GM19023 (cell line): ENCODE measurements around the gene DLGAP1.

Source experiments
- ATAC-seq: cut with Tn5 transposase; IDR thresholded peaks from one replicate; pipeline ENCODE4 v1.9.1; 2021; ENCODE audit warnings: mild to moderate bottlenecking, moderate library complexity; ENCODE audit not compliant: unreplicated experiment

The DLGAP1 gene

DNA sequence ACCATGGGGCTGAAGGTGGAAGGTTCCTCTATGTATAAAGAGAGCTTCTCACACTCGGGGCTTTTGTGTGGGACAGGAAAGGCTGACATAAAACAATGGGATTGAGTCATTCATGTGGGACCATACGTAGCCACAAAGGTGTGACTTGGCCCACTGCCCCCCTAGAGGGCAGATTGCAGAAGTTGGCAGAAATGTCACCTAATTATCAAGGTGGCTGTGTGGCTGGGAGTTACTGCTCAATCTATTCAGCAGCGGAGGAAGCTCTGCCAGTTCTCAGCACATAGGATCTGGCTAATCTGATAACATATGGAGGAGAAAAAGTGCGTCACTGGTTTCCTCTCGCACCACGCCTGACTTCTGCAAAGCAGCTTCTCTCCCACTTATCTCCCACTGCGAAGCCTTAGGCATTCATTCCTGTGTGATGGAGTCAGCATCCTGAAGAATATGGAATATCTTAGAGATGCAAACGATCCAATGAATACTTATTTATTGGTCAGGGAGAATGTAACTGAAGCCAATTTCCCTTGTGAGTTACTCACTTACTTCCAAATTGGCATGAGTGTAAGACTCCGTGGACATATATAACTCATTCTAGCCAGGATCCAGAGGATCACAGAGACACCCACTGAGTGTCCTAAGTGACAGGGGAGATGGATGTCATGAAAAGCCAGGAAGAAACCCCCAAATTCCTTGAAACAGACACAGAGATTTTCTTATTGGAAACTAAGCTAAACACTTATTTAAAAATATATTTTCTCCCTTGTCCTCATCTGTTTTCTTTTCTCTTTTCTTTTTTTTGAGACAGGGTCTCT is 660.4 kb downstream of the DLGAP1 start:
- ATAC-seq: no peak

DNA sequence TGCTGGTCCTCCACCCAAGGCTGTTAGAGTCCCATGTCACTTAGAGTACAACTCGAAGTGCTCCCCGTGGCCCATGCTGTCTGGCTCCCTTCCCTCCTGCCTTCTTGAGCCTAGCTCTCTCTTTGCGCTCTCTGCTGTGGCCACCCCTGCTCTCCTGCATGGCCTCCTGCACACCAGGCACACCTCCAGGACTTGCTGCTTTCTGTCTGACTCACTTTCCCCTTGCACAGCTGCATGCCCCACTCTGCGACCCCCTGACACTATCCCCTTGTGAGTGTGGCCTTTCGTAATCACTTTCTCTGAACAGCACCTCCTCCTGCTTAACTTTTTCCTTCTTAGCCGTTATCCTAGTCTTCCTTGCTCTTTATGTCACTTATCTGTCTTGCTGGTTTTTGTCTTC is 661.6 kb downstream of the DLGAP1 start:
- ATAC-seq: no peak

DNA sequence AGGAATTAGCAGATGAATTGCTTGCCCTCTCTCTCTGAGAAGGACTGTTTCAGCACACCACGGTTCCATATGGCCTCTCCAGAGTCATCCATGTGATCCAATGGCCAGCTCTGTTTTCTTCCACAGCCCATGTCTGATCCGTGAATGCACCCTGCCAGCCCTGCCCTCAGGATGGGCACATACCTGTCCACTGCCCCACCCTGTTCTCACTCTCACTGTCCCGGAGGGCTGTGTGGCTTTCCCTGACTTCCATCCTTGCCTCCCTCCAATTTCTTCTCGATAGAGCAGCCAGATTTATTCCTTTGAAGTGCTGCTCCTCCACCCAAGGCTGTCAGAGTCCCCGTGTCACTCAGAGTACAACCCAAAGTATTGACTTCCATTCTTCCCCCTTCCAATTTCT is 662.0 kb downstream of the DLGAP1 start:
- ATAC-seq: no peak

DNA sequence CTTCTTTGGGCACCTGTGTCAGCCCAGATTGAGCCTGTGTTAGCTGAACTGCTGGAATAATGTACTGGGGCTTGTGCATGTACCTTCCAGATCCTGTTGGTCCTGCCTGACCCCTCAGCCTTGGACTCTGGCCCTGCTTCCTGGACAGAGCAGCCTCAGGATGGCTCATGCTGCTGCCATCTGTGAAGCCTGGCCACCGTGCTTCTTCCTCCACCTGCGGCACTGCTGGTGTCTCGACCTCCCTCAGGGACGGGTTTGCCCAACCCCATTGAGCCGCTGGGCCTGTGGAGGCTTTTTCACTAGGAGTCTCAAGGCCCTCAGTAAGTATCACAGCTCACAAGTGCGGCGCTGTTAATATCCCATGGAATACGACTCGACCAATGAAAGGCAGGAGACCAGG is 662.4 kb downstream of the DLGAP1 start:
- ATAC-seq: no peak

DNA sequence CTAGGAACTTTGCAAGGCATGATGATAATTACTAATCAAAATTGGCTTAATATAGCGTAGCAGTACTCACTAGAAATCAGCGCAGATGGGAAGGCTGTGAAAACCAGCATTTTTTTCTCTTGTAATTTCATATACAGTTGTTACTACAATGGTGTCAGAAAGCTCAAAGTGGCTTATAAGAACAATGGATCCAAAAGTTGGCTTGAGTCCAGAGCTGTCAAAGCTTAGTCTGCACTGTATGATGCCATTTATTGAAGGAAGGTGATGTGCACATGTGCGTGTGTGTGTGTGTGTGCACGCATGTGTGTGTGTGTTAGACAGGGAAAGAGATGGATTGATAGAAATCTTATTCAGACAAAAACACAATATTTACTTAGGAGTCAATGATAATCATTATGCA is 663.9 kb downstream of the DLGAP1 start:
- ATAC-seq: no peak

DNA sequence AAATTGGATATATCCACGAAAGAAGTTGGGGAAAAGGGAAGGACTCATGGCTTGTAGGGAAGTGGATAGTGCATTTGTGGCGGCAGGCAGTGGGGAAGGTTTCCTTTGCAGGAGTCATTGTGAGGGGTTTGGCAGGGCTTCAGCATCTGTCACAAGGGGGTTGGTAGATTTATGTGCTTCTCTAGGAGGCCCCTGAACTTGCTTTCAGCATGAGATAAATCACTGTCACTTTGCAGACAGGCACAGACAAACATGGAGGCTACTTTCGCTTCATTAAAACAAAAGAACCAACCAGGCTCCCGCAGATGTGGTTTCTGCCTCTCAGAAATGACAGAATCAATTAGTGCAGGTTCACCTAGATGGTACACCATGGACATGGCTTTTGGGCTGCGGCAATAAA is 664.4 kb downstream of the DLGAP1 start:
- no peak for ATAC-seq

DNA sequence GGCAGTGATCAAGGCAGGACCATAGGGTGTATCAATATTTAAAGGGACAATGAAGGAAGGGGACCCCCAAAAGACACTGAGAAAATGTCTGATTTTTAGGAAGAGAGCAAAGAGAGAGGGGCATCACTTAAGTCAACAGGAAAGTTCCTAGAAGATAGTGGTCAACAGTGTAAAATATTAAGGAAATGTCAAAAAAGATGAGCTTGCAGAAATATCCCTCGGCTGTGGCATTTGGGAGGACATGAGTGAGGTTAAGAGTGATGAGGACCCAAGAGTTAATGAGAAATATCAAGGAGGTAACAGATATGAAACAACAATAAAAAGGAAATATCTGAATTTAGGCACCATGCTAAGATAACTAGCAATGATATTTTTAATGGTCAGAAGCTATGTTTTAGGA is 665.6 kb downstream of the DLGAP1 start:
- no peak for ATAC-seq

DNA sequence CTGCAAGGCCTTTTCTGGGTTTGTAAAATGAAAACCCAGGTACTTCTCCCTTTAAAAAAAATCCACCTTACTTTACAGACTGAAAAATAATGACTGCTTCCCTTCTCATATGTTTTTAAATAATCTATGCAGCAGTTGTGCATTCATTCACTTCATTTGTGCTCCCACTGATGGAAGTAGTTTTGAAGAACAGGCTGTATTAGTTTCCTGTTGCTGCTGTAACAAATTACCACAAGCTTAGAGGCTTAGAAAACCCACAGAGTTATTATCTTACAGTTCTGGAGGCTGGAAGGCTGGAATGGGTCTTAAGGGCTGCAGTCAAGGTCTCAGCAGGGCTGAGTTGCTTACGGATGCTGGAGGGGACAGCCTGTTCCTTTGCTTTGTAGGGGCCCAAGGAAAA is 670.2 kb downstream of the DLGAP1 start:
- no peak for ATAC-seq

DNA sequence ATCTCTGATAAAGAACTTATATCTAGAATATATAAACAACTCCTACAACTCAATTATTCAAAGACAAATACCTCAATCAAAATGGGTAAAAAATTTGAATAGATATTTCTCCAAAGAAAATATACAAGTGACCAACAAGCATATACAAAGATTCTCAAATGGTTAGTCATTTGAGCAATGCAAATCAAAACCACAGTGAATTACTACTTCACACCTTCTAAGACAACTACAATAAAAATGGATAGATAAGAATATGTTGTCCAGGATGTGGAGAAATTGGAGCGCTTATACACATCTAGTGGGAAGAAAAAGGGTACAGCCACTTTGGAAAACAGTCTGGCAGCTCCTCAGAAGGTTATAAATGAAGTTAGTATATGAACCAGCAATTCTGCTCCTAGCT is 672.2 kb downstream of the DLGAP1 start:
- ATAC-seq: no peak

DNA sequence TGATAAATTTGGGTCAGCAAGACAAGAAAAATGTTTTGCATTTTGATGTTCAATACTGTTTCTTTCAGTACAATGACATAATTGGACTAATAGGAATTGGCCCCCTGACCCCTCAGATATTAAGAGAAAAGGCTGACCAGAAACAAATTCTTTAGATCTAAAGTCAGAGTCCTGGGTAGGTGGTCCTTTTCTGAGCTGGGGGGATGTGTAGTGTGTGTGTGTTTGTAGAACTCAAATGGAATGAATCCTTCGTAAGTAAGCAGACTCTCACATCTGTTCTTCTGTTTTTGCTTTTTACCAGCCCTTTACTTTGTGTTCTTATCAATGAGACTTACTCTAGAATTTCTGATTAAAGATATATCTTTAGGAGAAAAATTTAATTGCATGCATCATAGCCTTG is 677.4 kb downstream of the DLGAP1 start:
- no peak for ATAC-seq

DNA sequence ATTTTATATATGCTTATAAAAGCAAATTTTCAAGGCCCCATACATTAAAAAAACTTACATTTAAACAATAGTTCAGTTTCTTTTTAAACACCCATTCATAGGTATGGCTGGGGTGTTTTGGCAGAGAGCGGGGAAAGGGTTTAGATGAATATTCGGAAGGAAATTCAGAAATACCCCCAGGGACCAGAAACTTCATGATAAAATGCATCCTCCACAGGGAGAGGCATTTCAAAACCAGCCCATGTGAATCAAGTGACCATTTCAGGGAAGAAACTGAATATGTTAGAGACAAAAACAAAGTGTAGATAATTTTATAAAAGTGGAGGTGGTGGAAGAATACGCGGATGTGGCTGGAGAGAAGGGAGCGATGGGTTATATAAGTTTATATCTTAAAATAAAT is 678.0 kb downstream of the DLGAP1 start:
- no peak for ATAC-seq

DNA sequence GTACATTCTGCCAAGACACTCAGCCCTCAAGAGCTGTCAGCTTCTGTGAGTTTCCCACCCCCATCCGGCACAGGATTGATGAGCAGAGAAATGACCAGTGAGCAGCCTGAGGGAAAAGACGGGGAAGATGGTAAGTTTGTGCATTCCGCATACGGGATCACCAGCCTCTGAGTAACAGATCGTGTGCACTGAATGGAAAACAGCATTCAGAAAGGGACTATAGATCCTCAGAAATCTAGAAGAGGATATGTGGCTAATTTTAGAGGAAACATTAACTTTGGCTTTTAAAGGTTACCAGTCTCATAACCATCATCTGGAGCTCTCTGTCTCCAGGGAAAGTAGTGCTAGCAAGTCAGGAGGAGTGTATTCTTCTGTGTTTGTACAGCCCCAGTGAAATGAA is 679.1 kb downstream of the DLGAP1 start:
- ATAC-seq: no peak

DNA sequence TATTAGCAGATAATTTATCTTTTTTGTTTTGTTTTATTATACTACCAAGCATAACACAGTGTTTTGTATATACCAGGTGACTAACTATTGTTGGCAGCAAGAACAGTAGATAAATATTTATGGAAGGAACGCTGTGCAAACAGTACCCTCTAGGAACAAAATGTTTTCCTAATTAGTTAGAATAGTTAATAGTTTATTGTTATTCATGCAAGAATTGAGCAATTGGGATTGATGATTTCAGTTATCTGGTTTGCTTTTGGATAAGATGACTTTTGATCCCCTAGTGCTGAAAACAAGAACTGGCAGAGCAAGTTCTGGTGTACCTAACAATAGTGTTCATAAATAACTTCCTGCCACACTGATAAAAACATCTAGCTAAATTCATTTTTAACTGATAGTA is 681.8 kb downstream of the DLGAP1 start:
- no peak for ATAC-seq

DNA sequence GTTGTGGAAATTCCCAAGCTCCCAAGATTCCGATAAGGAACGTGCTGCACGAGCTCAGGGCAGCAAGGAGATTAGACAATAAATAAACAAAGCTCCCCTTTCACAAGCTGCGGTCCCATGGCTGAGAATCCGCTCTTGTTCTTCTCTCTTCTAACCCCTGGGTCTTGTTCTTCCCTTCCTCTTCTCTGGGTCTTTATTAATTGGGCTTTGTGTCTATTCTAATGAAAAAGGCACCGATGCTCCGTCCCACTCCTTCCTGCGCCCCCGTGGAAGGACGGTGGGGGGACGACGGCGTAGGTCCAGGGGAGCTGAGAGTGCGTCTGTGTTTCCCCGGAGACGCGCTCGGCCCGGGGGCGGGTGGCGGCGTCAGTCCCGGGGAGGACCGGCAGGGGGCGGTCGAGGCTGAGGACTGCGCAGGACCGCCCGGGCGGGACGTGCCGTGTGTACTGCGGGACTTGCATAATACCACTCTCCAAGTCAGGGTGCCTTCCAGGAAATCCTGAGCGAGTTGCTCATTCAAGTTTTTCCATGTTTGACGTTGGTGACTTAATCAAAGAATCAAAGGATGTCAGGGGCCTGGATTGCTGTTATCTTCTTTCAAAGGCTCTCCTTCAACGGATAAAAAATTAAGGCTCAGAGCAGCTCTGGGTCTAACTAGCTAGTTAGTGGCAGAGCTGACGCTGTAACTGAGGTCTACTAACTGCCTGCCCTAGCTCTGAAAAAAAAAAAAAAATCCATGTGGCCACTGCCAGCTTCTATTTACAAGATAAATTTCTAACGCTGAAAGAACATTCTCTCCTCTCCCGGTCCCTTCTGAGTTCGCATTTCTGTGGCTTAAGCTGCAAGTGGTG is 683.8 kb downstream of the DLGAP1 start:
- ATAC-seq: peak; percentile 98

DNA sequence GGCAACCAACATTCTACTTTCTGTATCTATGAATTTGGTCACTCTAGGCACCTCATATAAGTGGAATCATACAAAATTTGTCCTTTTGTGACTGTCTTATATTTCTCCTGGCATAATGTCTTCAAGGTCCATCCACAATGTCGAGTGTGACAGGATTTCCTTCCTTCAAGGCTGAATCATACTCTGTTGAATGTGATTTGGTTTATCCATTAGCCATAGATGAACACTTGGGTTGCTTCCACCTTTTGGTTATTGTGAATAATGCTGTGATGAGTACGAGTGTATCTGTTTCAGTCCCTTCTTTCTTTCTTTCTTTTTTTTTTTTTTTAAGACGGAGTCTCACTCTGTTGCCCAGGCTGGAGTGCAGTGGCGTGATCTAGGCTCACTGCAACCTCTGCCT is 693.8 kb downstream of the DLGAP1 start:
- no peak for ATAC-seq

DNA sequence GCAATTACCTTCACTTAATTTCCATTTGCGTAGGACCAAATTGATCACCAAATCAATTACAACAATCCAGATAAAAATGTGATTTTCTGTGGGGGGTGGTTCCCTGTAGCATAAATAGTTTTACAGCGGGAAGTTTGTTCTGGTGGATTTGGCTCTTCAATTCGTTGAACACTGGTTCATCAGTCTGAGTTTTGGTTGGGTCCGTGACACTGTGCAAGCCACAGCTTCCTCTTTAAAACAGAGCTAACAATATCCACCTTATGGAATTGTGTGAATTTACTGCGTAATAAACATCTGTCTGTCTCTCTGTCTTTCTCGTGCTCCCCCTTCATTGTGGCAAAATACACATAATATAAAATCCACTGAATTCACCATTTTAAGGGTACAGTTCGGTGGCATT is 694.4 kb downstream of the DLGAP1 start:
- no peak for ATAC-seq

DNA sequence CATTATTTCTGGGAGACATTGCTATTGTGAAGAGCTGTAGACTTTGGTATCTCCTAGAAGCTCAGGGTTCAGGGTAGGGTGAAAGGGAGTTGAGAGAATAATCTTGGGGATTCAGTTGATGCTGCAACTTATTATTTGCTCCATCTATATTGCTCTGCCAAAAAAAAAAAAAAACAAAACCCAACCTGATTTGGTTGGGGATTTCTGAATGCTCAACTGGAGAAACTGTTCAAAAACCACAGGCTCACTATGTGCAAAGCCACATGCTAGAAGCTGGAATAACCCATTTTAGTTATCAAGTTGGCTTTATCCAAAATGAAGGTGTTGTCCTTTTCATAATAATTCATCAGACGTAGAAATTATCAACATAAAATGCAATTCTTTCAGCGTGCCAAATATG is 696.0 kb downstream of the DLGAP1 start:
- ATAC-seq: no peak

DNA sequence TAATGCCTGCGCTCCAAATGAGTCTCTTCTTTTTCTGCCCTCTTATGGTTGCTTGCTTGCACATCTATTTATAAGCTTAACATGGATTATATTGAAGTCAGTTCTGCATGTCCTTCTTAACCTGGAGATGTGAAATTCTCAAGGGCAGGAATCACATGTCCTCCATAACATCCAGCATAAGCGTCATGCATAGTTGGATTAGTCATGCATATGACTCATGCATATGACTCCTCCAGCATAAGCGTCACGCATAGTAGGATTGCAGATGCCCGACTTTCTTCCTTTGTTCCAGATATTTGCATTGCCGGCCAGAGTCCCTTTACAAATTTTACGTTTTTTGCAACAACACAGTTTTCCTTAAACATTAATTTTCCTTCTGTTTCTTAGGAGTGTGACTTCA is 696.6 kb downstream of the DLGAP1 start:
- no peak for ATAC-seq

DNA sequence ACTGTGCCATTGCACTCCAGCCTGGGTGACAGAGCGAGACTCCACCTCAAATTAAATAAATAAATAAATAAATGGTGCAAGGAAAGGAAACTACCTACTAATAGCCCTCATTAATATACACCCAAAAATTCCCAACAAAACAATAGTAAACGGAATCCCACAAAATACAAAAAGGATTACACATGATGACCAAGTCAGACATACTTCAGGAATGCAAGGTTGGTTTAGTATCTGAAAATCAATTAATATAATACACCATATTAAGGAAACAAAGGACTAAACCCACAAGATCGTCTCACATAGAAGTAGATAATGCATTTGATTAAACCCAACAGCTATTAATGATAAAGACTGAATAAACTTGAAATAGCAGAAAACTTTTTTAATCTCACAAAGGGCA is 697.7 kb downstream of the DLGAP1 start:
- ATAC-seq: no peak

DNA sequence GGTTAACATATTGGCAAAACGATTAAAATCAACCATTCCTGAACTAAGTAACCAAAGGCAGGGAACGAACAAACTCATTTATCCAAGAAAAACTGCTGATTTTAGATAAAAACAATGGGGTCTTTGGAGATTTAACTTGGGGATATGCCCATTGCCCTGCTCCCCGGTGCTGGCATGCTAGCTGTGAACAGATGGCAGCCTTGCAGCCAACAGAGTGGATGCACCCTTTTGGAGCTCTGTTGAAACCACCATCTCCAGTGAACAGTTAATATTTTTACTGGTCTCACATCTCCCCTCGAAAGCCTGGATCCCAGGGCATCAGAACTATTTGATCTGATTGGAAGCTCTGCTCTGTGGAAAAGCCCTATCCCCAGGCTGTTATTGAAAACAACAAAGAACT is 702.0 kb downstream of the DLGAP1 start:
- ATAC-seq: no peak

DNA sequence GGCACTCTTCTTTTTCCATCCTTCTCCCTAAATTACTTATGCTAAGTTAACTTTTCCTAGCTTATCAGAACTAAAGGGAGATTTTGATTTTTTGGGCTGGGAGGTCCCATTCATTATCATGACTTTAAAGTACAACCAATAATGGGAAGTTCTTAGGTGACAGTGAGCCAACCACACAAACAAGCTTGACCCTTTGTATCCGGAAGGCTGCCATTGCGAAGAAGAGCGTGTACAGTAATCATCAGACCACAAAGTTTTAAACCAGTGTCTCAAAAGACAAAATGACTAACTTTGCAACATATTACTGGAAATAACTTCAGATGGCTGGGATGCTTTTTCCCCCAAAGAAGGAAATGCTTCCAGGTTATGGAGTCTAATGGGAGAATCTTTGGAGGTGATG is 707.0 kb downstream of the DLGAP1 start:
- ATAC-seq: no peak
